Measurements from ENCODE around the gene FNIP1. TPM values are rescaled to one million over a fixed set of nuclear protein-coding genes. Genes with fewer than 3 reads are reported as not detected.

The FNIP1 gene
- total and polyA plus RNA-seq, 2 of the 8 experiments (the other 6 are each of a cell fraction or from before 2014, with no cell fraction given), result 3.5 to 17.3 TPM

DNA sequence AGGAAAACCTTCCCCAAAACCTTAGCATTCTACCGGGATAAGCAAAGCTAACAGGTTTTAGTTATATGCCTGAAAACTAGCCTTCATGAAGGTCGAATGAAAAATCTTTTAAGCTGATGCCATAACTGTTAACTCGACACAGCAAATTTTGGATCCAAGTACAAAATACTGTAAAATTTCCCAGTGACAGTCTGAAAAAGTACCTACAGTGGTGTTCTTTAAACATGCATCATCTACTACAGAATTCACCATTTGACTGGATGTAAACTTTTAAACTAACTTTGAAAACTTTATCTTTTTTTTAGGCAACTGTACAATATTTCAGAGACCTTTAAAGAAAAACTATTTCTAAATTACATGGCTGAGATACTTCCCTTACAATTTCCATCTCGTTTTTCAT lies 162.6 kb downstream of the FNIP1 start (continued):
- TF ChIP-seq SAP30 (IDR thresholded peaks at IDR 0.05; ENCODE audit: insufficient read depth, insufficient replicate concordance, low read length) (no peak), ASH2L (IDR thresholded peaks at IDR 0.05; ENCODE audit: low read length) (no peak), TCF12 (IDR thresholded peaks at IDR 0.05; ENCODE audit: low read depth, low read length) (no peak)
- TF ChIP-seq, protein P1, sequence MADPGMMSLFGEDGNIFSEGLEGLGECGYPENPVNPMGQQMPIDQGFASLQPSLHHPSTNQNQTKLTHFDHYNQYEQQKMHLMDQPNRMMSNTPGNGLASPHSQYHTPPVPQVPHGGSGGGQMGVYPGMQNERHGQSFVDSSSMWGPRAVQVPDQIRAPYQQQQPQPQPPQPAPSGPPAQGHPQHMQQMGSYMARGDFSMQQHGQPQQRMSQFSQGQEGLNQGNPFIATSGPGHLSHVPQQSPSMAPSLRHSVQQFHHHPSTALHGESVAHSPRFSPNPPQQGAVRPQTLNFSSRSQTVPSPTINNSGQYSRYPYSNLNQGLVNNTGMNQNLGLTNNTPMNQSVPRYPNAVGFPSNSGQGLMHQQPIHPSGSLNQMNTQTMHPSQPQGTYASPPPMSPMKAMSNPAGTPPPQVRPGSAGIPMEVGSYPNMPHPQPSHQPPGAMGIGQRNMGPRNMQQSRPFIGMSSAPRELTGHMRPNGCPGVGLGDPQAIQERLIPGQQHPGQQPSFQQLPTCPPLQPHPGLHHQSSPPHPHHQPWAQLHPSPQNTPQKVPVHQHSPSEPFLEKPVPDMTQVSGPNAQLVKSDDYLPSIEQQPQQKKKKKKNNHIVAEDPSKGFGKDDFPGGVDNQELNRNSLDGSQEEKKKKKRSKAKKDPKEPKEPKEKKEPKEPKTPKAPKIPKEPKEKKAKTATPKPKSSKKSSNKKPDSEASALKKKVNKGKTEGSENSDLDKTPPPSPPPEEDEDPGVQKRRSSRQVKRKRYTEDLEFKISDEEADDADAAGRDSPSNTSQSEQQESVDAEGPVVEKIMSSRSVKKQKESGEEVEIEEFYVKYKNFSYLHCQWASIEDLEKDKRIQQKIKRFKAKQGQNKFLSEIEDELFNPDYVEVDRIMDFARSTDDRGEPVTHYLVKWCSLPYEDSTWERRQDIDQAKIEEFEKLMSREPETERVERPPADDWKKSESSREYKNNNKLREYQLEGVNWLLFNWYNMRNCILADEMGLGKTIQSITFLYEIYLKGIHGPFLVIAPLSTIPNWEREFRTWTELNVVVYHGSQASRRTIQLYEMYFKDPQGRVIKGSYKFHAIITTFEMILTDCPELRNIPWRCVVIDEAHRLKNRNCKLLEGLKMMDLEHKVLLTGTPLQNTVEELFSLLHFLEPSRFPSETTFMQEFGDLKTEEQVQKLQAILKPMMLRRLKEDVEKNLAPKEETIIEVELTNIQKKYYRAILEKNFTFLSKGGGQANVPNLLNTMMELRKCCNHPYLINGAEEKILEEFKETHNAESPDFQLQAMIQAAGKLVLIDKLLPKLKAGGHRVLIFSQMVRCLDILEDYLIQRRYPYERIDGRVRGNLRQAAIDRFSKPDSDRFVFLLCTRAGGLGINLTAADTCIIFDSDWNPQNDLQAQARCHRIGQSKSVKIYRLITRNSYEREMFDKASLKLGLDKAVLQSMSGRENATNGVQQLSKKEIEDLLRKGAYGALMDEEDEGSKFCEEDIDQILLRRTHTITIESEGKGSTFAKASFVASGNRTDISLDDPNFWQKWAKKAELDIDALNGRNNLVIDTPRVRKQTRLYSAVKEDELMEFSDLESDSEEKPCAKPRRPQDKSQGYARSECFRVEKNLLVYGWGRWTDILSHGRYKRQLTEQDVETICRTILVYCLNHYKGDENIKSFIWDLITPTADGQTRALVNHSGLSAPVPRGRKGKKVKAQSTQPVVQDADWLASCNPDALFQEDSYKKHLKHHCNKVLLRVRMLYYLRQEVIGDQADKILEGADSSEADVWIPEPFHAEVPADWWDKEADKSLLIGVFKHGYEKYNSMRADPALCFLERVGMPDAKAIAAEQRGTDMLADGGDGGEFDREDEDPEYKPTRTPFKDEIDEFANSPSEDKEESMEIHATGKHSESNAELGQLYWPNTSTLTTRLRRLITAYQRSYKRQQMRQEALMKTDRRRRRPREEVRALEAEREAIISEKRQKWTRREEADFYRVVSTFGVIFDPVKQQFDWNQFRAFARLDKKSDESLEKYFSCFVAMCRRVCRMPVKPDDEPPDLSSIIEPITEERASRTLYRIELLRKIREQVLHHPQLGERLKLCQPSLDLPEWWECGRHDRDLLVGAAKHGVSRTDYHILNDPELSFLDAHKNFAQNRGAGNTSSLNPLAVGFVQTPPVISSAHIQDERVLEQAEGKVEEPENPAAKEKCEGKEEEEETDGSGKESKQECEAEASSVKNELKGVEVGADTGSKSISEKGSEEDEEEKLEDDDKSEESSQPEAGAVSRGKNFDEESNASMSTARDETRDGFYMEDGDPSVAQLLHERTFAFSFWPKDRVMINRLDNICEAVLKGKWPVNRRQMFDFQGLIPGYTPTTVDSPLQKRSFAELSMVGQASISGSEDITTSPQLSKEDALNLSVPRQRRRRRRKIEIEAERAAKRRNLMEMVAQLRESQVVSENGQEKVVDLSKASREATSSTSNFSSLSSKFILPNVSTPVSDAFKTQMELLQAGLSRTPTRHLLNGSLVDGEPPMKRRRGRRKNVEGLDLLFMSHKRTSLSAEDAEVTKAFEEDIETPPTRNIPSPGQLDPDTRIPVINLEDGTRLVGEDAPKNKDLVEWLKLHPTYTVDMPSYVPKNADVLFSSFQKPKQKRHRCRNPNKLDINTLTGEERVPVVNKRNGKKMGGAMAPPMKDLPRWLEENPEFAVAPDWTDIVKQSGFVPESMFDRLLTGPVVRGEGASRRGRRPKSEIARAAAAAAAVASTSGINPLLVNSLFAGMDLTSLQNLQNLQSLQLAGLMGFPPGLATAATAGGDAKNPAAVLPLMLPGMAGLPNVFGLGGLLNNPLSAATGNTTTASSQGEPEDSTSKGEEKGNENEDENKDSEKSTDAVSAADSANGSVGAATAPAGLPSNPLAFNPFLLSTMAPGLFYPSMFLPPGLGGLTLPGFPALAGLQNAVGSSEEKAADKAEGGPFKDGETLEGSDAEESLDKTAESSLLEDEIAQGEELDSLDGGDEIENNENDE (IDR thresholded peaks at IDR 0.05; ENCODE audit: insufficient replicate concordance, low read length), result no peak
